Measurements from ENCODE around the gene NUDT2. TPM values are rescaled to one million over a fixed set of nuclear protein-coding genes. Genes with fewer than 3 reads are reported as not detected.

The NUDT2 gene
- total RNA-seq, 1 experiment from 2014 or later = 10.4 TPM

DNA sequence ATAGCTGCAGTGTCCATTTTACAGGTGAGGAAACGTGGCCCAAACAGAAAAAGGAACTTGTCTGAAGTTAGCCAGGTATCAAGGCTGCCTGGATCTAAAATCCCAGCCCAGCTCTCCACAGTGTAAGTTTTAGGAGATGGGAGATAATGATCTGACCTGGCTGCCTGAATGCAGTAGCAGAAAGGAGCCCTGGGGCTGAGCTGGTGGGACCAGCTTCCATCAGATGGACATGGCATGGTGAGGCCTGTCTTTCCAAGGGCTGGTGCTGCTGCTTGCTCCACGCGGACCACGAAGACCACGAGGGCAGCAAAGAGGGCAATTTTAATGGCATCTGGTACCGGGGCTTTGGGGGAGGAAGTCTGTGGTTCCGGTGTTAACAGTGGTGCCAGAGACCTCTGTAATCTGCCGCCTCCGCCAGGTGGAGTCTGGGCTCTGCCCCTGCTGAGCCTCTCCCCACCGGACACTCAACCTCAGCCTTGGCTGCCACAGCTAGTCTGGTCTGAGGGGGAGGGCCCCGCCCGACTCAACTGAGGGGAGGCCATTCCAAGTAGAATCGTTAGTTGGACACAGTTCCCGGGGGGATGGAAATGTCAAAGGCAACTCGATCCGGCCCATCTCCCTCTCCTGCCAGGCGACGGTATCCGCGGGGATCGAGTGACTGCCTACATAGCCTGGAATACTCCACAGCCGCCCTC lies 46.7 kb downstream of the NUDT2 start:
- Histone ChIP-seq H3K9me2 (replicated peaks; ENCODE audit: insufficient read depth, low read length) (no peaks in the 10 kb centered on the region), H3K27ac (ENCODE audit: low read length) (no peak overlapping the region), H3K27me3 (ENCODE audit: low read length) (no peaks in the 10 kb centered on the region), H2AFZ (ENCODE audit: low read length) (peak overlapping the region; percentile 88), H3K4me1 (ENCODE audit: low read length) (peaks cover 40% of the 10 kb centered on the region), H3K9ac (ENCODE audit: low read length) (peak overlapping the region; percentile 68), H4K20me1 (ENCODE audit: insufficient read depth, low read depth, low read length) (no peaks in the 10 kb centered on the region), H3K79me2 (ENCODE audit: low read length) (no peaks in the 10 kb centered on the region), H3K4me2 (ENCODE audit: low read depth, low read length, poor library complexity, severe bottlenecking) (peak overlapping the region; percentile 94), H3K36me3 (ENCODE audit: insufficient read depth, low read length) (no peaks in the 10 kb centered on the region), H3K4me3 (ENCODE audit: low read length) (peak overlapping the region; percentile 78), H3K9me3 (ENCODE audit: low read length) (no peaks in the 10 kb centered on the region)
- DNase-seq = peak; percentile 77

DNA sequence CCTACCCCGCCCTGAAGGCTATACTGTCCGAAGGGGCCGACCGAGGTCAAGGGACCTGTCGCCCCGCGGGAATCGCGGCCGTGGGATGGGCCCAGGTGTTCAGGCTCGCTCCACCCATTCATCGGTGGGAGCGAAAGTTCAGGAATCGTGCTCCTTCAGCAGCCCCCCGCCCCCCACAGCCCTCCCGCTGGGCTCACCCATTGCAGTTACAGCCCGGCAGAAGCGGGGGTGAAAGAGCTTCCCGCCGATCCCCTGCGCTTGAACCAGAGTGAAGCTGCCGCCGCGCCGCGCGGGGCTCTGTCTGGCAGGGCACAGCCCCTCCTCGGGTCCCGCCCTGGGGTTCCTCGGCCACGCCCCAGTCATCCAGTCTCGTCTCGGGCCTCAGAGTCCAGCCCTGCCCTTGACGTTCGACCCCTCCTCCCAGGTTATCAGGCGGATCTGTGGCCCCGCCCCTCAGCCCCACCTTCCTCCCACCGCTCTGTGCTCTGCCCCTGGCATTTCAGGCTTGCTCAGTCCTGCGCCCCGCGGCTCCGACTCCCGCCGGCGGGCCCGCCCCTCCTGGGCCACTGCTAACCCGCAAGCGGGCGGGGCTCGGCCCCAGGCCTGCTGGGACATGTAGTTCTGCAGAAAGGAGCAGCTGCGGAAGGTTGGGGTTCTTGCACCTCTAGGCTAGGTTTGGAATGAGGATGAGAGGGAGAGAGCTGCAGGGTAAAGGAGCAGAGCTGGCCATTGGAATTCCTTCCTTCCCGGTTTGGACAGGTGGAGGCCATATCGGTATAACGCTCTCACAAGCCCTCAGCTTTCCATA lies 47.4 kb downstream of the NUDT2 start, which contains the start of gene MYORG:
TSS of gene MYORG (minus strand) at position 303 of the 808 bp plus-strand sequence. CDS start 3,955 bp downstream, outside the sequence.
- H3K9ac ChIP-seq (ENCODE audit: low read length) = peak within 1 kb of the TSS; percentile 69

DNA sequence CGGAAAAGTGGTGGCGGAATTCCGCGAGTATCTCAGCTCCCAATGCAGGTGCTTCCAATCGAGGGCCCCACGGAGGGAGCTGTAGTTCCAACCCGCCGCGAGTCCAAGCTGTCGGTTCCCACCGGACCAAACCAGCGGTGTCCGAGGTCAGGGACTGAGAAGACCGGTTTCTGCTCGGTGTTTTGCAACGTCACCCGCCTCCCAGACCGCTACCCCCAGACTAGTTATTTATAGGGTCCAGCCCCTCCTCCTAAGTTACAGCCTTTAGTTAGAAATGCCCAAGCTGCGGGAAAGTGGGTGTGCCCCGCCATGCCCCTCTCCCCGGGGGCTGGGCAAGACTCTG lies 48.0 kb downstream of the NUDT2 start:
- Histone ChIP-seq H3K4me2 (ENCODE audit: low read depth, low read length, poor library complexity, severe bottlenecking) (peak overlapping the region; percentile 94), H3K79me2 (ENCODE audit: low read length) (no peaks in the 10 kb centered on the region), H3K36me3 (ENCODE audit: insufficient read depth, low read length) (no peaks in the 10 kb centered on the region), H3K27ac (ENCODE audit: low read length) (no peak overlapping the region), H3K9me3 (ENCODE audit: low read length) (no peaks in the 10 kb centered on the region), H3K4me3 (ENCODE audit: low read length) (peak overlapping the region; percentile 78), H4K20me1 (ENCODE audit: insufficient read depth, low read depth, low read length) (no peaks in the 10 kb centered on the region), H3K4me1 (ENCODE audit: low read length) (peaks cover 45% of the 10 kb centered on the region), H2AFZ (ENCODE audit: low read length) (peak overlapping the region; percentile 97; the same call in 1 of the 2 replicates), H3K9ac (ENCODE audit: low read length) (peak overlapping the region; percentile 69), H3K27me3 (ENCODE audit: low read length) (no peaks in the 10 kb centered on the region), H3K9me2 (replicated peaks; ENCODE audit: insufficient read depth, low read length) (no peaks in the 10 kb centered on the region)
- no peak for DNase-seq

More for the DNA sequence above, 47.4 kb downstream of the NUDT2 start, which contains the start of gene MYORG:
- H3K27ac ChIP-seq (ENCODE audit: low read length) = no peak within 1 kb of the TSS
- no peaks in the 10 kb centered on the region for H3K9me3 ChIP-seq (ENCODE audit: low read length)
- peak within 1 kb of the TSS; percentile 97 for H2AFZ ChIP-seq (ENCODE audit: low read length)
- H3K79me2 ChIP-seq (ENCODE audit: low read length) = no peaks in the 10 kb centered on the region
- H3K4me2 ChIP-seq (ENCODE audit: low read depth, low read length, poor library complexity, severe bottlenecking) = peak within 1 kb of the TSS; percentile 94
- H3K4me1 ChIP-seq (ENCODE audit: low read length) = peaks cover 45% of the 10 kb centered on the region
- H4K20me1 ChIP-seq (ENCODE audit: insufficient read depth, low read depth, low read length) = no peaks in the 10 kb centered on the region
- peak within 1 kb of the TSS; percentile 78 for H3K4me3 ChIP-seq (ENCODE audit: low read length)
- peak; percentile 99 for DNase-seq
- no peaks in the 10 kb centered on the region for H3K27me3 ChIP-seq (ENCODE audit: low read length)
- no peaks in the 10 kb centered on the region for H3K36me3 ChIP-seq (ENCODE audit: insufficient read depth, low read length)
- H3K9me2 ChIP-seq (replicated peaks; ENCODE audit: insufficient read depth, low read length) = no peaks in the 10 kb centered on the region

DNA sequence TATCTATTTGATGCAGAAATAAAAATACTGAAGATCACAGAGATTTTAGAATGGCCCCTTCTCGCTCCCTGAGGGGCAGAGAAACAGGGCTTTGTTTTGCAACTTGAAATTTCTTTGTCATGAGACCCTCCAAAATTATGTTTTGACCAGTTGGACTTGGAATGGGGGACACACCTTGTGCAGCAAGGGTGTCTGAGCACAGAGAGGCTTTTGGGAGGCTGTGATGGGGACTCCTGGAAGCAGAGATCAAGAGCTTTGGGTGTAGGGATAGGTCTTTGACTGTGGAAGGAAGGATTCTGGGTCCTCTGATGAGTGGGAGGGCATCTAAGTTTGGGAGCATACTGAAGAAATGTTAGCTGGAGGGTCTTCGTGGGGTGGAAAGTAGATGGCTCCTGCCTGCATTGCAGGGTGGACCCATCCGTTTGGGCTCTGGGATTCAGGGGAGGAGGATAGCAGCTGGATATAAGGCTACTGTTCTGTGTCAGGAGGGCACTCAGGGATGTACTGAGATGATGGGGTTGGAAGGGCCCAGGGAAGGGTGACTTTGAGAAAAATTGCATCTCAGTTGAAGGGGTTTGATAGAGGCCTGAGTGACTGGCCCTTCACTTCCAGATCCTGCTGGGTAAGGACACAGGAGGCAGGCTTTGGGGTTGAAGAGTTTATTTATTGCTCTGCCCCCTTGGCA lies 49.1 kb downstream of the NUDT2 start:
- H4K20me1 ChIP-seq (ENCODE audit: insufficient read depth, low read depth, low read length) = no peaks in the 10 kb centered on the region
- no peak overlapping the region for H2AFZ ChIP-seq (ENCODE audit: low read length)
- no peak overlapping the region for H3K4me2 ChIP-seq (ENCODE audit: low read depth, low read length, poor library complexity, severe bottlenecking)
- no peaks in the 10 kb centered on the region for H3K79me2 ChIP-seq (ENCODE audit: low read length)
- H3K4me1 ChIP-seq (ENCODE audit: low read length) = peaks cover 45% of the 10 kb centered on the region
- H3K36me3 ChIP-seq (ENCODE audit: insufficient read depth, low read length) = no peaks in the 10 kb centered on the region
- H3K27me3 ChIP-seq (ENCODE audit: low read length) = no peaks in the 10 kb centered on the region
- H3K4me3 ChIP-seq (ENCODE audit: low read length) = no peak overlapping the region
- H3K27ac ChIP-seq (ENCODE audit: low read length) = no peak overlapping the region
- DNase-seq = no peak
- no peaks in the 10 kb centered on the region for H3K9me3 ChIP-seq (ENCODE audit: low read length)
- H3K9me2 ChIP-seq (replicated peaks; ENCODE audit: insufficient read depth, low read length) = no peaks in the 10 kb centered on the region
- peak overlapping the region; percentile 29; the same call in 1 of the 2 replicates for H3K9ac ChIP-seq (ENCODE audit: low read length)

DNA sequence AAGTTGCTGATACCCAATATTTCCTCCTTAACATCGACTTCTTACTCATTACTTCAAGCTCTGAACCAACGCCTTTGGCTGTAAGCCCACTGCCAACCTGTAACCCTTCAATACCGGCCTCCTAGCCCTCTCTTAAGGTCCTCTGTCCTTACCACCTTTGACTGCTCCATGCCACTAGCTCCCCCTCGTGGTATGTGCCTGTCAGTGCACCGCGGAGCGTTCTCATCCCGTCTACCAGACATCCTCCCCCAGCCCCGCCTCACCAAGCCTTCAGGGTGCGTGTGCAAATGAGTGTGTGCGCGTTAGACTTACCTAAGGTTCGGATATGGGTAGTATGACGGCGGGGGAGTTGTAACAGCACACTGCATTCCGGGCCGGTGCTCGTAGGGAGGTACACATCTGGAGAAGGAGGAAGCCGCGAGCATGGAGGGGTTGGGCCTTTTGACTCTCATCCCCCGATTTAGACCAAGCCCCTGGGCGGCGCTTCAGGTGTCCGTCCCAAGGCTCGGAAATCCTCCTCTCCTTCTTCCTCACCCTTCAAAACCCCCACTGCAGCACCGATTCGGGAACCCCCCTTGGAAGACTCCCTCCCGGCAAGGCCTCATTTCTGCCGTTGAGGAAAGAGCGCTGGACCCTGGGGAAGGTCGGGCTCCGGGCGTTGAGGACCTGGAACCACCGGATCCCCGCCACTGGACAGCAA lies 50.1 kb downstream of the NUDT2 start:
- Histone ChIP-seq H3K9ac (ENCODE audit: low read length) (peak overlapping the region; percentile 65), H3K27ac (ENCODE audit: low read length) (0 out of 2 replicates have a peak overlapping the region, but pooled peaks have one; percentile 13), H3K4me1 (ENCODE audit: low read length) (peaks cover 45% of the 10 kb centered on the region), H3K4me3 (ENCODE audit: low read length) (peak overlapping the region; percentile 68), H3K79me2 (ENCODE audit: low read length) (no peaks in the 10 kb centered on the region), H3K9me3 (ENCODE audit: low read length) (no peaks in the 10 kb centered on the region), H4K20me1 (ENCODE audit: insufficient read depth, low read depth, low read length) (no peaks in the 10 kb centered on the region), H2AFZ (ENCODE audit: low read length) (peak overlapping the region; percentile 59), H3K9me2 (replicated peaks; ENCODE audit: insufficient read depth, low read length) (no peaks in the 10 kb centered on the region), H3K27me3 (ENCODE audit: low read length) (no peaks in the 10 kb centered on the region), H3K36me3 (ENCODE audit: insufficient read depth, low read length) (no peaks in the 10 kb centered on the region), H3K4me2 (ENCODE audit: low read depth, low read length, poor library complexity, severe bottlenecking) (peak overlapping the region; percentile 89)
- DNase-seq = peak; percentile 97

DNA sequence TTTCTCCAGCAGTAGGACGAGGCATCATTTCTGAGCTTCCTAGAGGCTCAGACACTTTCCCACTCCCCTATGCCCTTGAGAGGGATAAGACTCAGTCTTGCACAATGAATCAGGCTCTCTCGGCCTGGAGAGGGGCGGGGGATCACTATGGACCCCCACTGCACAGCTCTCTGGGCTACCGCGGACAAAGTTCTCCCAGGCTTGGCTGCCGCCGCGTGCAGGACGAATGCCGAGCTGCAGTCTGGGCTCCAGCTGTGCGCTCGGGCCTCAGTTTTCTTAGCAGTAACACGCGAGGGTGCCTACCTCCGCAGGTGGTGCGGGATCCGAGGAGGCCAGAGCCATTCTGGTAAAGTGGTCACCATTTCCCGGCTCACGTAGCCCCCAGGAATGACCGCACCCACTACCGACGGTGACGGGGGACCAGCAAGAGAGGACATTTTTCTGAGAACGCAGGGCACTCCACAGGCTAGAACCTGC lies 50.7 kb downstream of the NUDT2 start:
- peak overlapping the region; percentile 89 for H3K4me2 ChIP-seq (ENCODE audit: low read depth, low read length, poor library complexity, severe bottlenecking)
- no peaks in the 10 kb centered on the region for H4K20me1 ChIP-seq (ENCODE audit: insufficient read depth, low read depth, low read length)
- H3K36me3 ChIP-seq (ENCODE audit: insufficient read depth, low read length) = no peaks in the 10 kb centered on the region
- H3K9me3 ChIP-seq (ENCODE audit: low read length) = no peaks in the 10 kb centered on the region
- H3K27ac ChIP-seq (ENCODE audit: low read length) = 0 out of 2 replicates have a peak overlapping the region, but pooled peaks have one; percentile 13
- peak; percentile 57 for DNase-seq
- H3K4me3 ChIP-seq (ENCODE audit: low read length) = peak overlapping the region; percentile 68
- no peaks in the 10 kb centered on the region for H3K27me3 ChIP-seq (ENCODE audit: low read length)
- H3K79me2 ChIP-seq (ENCODE audit: low read length) = no peaks in the 10 kb centered on the region
- peak overlapping the region; percentile 59 for H2AFZ ChIP-seq (ENCODE audit: low read length)
- no peaks in the 10 kb centered on the region for H3K9me2 ChIP-seq (replicated peaks; ENCODE audit: insufficient read depth, low read length)
- peak overlapping the region; percentile 65 for H3K9ac ChIP-seq (ENCODE audit: low read length)
- peaks cover 42% of the 10 kb centered on the region for H3K4me1 ChIP-seq (ENCODE audit: low read length)

DNA sequence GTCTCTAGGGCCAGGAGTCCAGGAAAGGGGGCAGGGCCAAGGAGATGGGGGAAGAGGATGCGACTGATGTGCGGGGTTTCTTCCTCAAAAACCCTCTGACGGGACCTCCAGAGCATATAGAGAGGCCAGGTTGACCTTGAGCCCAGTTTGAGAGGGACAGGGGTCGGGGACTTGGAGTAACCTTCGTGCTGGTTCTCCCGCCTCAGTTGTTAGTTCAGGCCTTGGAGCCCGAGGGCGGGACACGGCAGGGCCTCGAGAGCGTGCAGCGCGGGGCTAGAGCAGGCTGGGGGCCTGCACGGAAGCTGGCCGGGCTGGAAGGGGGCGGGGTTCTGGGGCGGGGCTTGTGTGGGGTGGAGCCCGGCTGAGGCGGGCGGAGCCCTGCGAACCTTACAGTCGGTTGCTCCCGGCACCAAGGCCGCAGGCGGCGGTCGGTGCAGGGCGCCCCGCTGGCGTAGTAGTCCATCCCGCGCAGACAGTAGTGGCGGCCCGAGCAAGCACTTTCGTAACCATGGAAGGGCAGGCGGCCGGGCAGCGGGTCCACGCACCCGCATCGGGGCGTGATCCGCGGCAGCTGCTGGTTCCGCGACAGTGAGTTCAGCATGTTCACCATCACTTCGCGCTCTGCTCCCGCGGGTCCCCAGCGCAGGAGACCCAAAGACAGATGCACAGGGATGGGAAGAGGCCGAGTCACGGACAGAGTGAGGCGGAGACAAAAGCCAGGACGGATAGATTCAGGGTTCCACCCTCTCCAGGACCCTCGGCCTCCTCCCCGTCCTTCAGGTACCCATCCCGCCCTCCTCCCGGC lies 51.3 kb downstream of the NUDT2 start:
- Histone ChIP-seq H3K79me2 (ENCODE audit: low read length) (no peaks in the 10 kb centered on the region), H3K4me1 (ENCODE audit: low read length) (peaks cover 36% of the 10 kb centered on the region), H3K9me3 (ENCODE audit: low read length) (no peaks in the 10 kb centered on the region), H2AFZ (ENCODE audit: low read length) (peak overlapping the region; percentile 94), H3K36me3 (ENCODE audit: insufficient read depth, low read length) (no peaks in the 10 kb centered on the region), H3K9ac (ENCODE audit: low read length) (peak overlapping the region; percentile 69), H4K20me1 (ENCODE audit: insufficient read depth, low read depth, low read length) (no peaks in the 10 kb centered on the region), H3K27ac (ENCODE audit: low read length) (no peak overlapping the region), H3K4me3 (ENCODE audit: low read length) (peak overlapping the region; percentile 71), H3K4me2 (ENCODE audit: low read depth, low read length, poor library complexity, severe bottlenecking) (peak overlapping the region; percentile 89), H3K27me3 (ENCODE audit: low read length) (no peaks in the 10 kb centered on the region), H3K9me2 (replicated peaks; ENCODE audit: insufficient read depth, low read length) (no peaks in the 10 kb centered on the region)
- peak; percentile 92 for DNase-seq
